ENCODE data around the gene CIPC.

Gene CIPC

GRCh38 chr14:77141214-77142004, 43.4 kb downstream of the CIPC start, which contains the start of gene ZDHHC22:
ZDHHC22 (minus strand) TSS chr14:77141791; CDS start chr14:77139738, 2,053 bp downstream.
- in situ Hi-C loops (cut with MboI; ENCODE audit: low pct_unique_long_range_greater_than_20kb, low sequenced_read_pairs): no loop called here
- DNase-seq: peak; percentile 53

DNA sequence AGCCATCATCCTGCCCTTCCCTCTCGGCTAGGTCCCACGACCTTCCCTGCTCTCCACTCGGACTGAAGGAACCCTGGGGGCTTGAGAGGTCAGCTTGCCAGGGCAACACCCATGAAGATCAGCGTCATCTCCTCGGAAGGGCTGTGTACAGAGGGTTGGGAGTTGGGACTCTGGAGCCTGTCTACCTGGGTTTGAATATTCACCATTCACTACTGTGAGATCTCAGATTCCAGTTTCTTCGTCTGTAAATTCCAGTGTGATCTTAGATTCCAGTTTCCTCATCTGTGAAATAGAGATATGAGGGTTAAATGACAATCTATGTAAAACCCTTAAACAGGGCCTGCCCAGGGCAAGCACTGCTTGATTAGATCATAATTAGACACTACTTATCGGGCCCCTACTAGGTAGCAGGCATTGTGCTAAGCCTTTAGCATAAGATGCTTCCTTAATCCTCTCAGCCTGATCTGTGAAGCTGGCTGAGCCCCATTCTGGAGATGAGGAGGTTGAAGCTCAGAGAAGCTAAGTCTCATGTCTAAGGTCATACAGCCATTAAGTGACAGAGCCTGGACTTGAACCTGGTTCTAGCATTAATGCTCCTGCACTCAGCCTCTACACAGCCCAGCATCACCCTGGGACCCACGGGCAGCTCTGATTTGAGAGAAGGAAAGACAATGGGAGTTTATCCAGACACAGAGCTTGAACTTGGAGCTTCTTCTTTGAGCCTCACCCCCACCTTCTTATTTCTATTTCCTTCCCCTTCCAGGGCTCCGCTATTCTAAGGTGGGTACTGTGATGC, 44.1 kb downstream of the CIPC start:
- in situ Hi-C loops (cut with MboI; ENCODE audit: low pct_unique_long_range_greater_than_20kb, low sequenced_read_pairs): no loop called here
- no peak for DNase-seq

GRCh38 chr14:77143071-77143470, 45.0 kb downstream of the CIPC start:
- in situ Hi-C loops (cut with MboI; ENCODE audit: low pct_unique_long_range_greater_than_20kb, low sequenced_read_pairs): no loop called here
- DNase-seq: no peak

DNA sequence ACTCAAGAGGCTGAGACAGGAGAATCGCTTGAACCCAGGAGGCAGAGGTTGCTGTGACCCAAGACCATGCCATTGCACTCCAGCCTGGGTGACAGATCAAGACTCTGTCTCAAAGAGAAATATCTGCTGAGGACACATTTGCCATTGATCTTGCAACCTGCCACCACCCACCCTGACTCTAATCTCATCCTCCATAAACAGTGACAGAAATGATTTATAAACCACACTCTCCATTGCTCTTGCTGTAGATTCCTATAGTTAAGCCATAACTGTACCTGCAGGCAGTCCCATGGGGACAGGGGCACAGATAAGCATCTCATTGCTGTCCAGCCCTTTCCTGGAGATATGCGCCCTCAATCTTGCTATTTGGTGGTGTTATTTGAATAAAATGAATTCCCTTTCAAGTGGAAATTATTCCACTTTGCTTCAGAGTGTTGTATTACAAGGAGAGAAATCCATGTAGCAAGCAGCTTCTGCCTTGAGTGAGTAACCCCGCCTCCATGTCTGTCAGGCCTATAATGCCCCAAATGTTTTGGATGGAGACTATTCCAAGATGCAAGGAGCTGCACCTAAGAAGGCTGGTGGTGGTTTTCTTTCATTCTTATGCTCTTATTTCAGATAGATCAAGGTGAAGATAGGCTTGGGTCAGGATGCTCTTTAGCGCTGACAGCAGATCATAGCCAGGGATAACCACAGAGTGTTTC, 46.5 kb downstream of the CIPC start:
- in situ Hi-C loops (cut with MboI; ENCODE audit: low pct_unique_long_range_greater_than_20kb, low sequenced_read_pairs): no loop called here

DNA sequence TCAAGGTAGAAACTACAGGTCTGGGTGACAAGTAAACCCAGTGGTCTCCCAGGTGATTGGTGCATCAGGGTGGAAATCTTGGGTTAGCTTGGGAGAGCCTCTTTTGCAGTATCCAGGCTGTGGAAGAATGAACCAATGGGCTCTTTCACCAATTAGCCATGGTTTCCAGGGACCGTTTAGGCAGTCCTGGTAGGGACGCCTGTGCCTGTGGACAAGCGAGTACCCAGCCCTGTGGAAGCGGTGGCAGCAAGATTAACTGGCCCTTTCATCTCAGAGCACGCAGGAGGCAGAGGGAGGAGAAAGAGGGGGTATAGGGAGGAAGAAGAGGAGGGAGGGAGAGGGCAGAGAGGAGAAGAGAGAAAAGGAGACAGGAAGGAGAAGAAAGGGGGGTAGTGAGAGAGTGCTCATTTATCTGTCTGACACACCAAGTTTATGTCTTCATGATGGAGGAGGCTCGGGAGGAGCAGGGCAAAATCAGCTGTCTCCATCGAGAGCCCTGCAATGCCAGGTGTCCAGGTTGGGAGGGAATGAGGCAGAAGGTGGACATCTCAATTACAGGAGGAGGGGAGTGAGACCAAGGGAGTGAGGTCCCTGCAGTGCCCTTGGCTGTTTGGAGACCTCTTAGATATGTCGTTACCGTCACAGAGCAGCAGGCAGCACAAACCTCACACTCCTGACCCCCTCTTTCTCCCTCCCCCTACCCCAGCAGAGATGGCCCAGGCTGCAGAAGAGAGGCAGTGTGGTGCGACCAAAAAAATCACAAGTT, 48.1 kb downstream of the CIPC start:
- no peak for DNase-seq
- in situ Hi-C loops (cut with MboI; ENCODE audit: low pct_unique_long_range_greater_than_20kb, low sequenced_read_pairs): no loop called here

More for the DNA sequence above, 46.5 kb downstream of the CIPC start:
- DNase-seq: no peak

GRCh38 chr14:77148510-77149231, 50.6 kb downstream of the CIPC start:
- in situ Hi-C loops (cut with MboI; ENCODE audit: low pct_unique_long_range_greater_than_20kb, low sequenced_read_pairs): no loop called here
- DNase-seq: no peak

DNA sequence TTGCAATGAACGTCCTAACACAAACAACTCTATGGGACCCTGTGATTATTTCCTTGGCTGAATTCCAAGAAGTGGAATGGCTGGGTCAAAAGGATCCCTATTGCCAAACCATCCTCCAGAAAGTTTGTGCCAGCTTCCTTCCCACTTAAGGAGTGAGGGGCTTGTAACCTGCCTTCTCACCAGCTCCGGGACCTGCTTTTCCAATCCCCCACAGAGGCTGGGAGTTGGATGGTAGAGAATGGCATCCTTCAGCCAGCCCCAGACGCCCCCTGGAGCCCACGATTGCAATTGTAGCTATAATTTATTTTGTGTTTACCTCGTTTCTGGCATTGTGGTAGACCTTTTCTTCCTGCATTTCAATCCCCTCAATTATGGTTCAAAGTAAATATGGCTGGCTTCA, 53.2 kb downstream of the CIPC start:
- DNase-seq: peak; percentile 60
- in situ Hi-C loops (cut with MboI; ENCODE audit: low pct_unique_long_range_greater_than_20kb, low sequenced_read_pairs): no loop called here

DNA sequence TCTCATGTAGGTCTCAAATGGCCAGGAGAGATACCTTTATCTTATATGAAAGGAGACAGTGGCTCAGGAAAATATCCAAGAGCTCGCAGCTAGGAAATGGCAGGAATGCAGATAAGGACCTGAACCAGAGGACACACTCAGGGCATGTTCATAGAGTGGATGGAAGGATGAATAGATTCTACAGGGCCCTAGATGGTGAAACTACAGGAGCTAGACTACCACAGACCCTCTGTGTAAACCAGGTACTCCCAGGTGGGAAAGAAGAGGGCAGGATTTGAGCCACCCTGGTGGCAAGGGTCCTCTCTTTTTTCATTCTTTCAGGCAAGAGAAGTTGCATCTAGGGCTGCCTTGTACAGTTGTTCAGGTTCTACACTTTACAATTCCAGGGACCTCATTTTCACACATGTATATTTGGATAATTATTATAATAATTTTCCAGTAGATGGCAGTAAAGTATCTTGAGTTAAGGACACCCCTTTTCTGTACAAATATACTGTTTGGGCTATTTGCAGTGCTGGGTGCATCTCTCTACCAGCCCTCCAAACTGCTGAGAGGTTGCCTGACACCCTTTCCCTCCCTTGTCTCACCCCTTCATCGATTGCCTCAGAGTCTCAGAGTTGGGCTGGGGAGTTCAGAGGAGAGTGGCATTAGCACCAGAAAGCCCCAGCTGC, 54.0 kb downstream of the CIPC start:
- in situ Hi-C loops (cut with MboI; ENCODE audit: low pct_unique_long_range_greater_than_20kb, low sequenced_read_pairs): no loop called here
- peak; percentile 37 for DNase-seq

DNA sequence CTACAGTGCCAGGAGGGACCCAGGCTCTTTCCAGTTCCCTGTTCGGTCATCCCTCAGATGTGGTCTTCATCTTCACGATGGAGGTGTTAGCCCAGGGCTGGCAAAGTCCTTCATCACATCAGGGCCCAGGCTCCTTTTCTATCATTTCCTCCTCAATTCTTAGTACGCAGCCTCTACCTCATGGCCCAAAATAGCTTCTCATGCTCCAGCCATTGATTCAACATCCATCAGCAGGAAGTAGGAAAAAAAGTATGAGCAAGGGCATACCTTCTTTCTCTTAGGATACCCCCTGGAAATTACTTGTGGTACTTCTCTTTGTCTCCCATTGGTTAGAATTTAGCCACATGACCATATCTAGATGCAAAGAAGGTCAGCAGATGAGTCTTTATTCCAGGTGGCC, 55.7 kb downstream of the CIPC start:
- no peak for DNase-seq
- in situ Hi-C loops (cut with MboI; ENCODE audit: low pct_unique_long_range_greater_than_20kb, low sequenced_read_pairs): no loop called here

- no peak for DNase-seq
- in situ Hi-C loops (cut with MboI; ENCODE audit: low pct_unique_long_range_greater_than_20kb, low sequenced_read_pairs): no loop called here
Measured at GRCh38 chr14:77154421-77154820, 56.4 kb downstream of the CIPC start.

- in situ Hi-C loops (cut with MboI; ENCODE audit: low pct_unique_long_range_greater_than_20kb, low sequenced_read_pairs): no loop called here
- no peak for DNase-seq
Measured at GRCh38 chr14:77155083-77155482, 57.0 kb downstream of the CIPC start.

GRCh38 chr14:77157740-77158139, 59.7 kb downstream of the CIPC start:
- DNase-seq: no peak
- in situ Hi-C loops (cut with MboI; ENCODE audit: low pct_unique_long_range_greater_than_20kb, low sequenced_read_pairs): no loop called here

DNA sequence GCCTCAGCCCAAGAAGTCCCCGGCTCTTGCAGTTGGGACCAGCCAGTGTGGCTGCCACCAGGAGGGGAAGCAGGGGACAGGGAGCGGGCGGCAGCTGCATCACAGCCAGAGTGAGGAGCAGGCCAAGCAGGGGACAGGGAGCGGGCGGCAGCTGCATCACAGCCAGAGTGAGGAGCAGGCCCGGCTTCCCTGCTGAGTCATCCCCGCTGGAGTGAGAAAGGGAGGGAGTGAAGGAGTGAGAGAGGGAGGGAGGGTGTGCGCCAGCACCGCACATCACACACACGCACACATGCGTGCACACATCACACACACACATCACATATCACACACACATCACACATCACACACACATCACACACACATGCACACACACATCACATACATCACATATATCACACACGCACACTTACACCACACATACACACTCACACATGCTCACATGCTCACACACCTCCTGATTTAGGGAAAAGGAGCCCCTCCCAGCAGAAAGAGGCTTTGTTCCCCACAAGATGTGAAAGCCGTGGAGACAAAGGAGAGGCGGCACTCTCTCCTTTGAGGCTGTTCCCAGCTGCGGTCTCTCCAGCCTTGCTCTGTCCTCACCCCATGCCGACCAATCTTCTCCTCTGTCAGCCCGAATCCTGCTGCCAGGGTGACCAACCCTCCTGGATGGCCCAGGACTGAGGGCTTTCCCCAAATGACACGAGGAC, 60.3 kb downstream of the CIPC start:
- DNase-seq: no peak
- in situ Hi-C loops (cut with MboI; ENCODE audit: low pct_unique_long_range_greater_than_20kb, low sequenced_read_pairs): no loop called here

DNA sequence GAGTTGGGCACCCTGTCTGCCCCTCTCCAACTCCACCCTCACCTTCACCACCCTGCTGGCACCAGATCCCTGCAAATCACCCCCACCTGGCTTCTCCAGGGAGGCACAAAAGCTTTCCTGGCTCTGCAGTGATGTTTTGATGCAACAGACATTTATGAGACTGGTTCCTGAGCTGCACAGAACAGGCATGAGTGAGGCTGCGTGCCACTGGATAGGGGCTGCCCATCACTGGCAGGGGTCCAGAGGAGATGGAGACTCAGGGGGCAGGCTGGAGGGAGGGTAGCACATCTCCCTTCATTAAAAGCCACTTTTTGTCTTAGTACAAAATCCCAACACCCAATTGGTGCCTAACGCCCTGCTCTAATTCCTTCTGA, 60.8 kb downstream of the CIPC start:
- no peak for DNase-seq
- in situ Hi-C loops (cut with MboI; ENCODE audit: low pct_unique_long_range_greater_than_20kb, low sequenced_read_pairs): no loop called here

DNA sequence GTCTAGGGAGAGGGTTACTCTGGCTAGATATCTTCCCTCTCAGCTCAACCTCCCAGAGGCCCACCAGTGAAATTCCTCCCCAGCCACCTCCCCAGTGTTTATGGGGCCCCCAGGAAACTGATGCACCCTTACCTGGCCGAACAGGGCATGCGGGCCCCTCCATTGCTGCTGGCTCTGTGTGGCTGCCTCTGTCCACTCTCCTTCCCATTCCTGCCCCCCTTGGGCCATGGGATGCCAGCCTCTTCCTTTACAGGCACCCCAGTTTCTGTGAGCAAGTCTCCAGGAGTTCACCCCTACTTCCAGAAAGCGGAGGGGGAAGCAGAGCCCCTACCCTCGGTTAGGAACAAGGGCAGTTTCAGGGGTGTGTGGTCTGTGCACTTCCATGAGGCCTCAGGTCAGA, 63.0 kb downstream of the CIPC start:
- DNase-seq: no peak
- in situ Hi-C loops (cut with MboI; ENCODE audit: low pct_unique_long_range_greater_than_20kb, low sequenced_read_pairs): no loop called here
